Activated CD8-positive, alpha-beta T cell treated with anti-CD3 and anti-CD28 coated beads for 36 hours (primary cell): Measurements from ENCODE around the gene GPR155. TPM values are rescaled to one million over a fixed set of nuclear protein-coding genes. Genes with fewer than 3 reads are reported as not detected.

Experiments
- ATAC-seq: fragments of 200-7000 bp; cut with Tn5 transposase; one replicate; pipeline ENCODE4 v1.10.0; 2021; ENCODE audit warnings: mild to moderate bottlenecking, moderate library complexity
- CTCF ChIA-PET: fragments of 350-600 bp; sonication (Branson Sonifier 250); formaldehyde crosslinking; loops from one replicate; lab custom pipeline; 2021; ENCODE audit warnings: antibody characterized with exemption; lab: Charles Lee
- POLR2A ChIA-PET: fragments of 350-600 bp; sonication (Branson Sonifier 250); formaldehyde crosslinking; loops from one replicate; lab custom pipeline; 2021; ENCODE audit warnings: antibody characterized with exemption; lab: Charles Lee
- DNase-seq: peaks from one replicate; pipeline ENCODE4 v3.0.0-alpha.2; 2020
- H3K27ac Mint-ChIP-seq: one replicate; pipeline ENCODE4 v1.8.0; 2021; ENCODE audit warnings: mild to moderate bottlenecking, mixed read lengths
- H3K27me3 Mint-ChIP-seq: one replicate; pipeline ENCODE4 v1.8.0; 2021; ENCODE audit warnings: mixed read lengths
- H3K36me3 Mint-ChIP-seq: one replicate; pipeline ENCODE4 v1.8.0; 2021; ENCODE audit warnings: low read depth, mixed read lengths
- H3K4me1 Mint-ChIP-seq: one replicate; pipeline ENCODE4 v1.8.0; 2021; ENCODE audit warnings: low read depth, mixed read lengths
- H3K4me3 Mint-ChIP-seq: one replicate; pipeline ENCODE4 v1.8.0; 2021; ENCODE audit warnings: mild to moderate bottlenecking, moderate library complexity, mixed read lengths
- H3K9me3 Mint-ChIP-seq: one replicate; pipeline ENCODE4 v1.8.0; 2021; ENCODE audit warnings: mixed read lengths
- intact Hi-C: fragments of 100-400 bp; cut with micrococcal nuclease; formaldehyde crosslinking; loops from one replicate; pipeline ENCODE4 v1.10.0; 2022
- total RNA-seq, 2 experiments: library from RNA; stranded (reverse); gene quantifications; one replicate each; pipeline ENCODE4 v1.2.3, GENCODE V29; 2021
- TF ChIP-seq, protein P1 (sequence below): fragments of 200-600 bp; IDR thresholded peaks from one replicate; pipeline ENCODE4 v1.8.0; 2022; ENCODE audit warnings: antibody characterized with exemption, mild to moderate bottlenecking

Gene GPR155, protein sequence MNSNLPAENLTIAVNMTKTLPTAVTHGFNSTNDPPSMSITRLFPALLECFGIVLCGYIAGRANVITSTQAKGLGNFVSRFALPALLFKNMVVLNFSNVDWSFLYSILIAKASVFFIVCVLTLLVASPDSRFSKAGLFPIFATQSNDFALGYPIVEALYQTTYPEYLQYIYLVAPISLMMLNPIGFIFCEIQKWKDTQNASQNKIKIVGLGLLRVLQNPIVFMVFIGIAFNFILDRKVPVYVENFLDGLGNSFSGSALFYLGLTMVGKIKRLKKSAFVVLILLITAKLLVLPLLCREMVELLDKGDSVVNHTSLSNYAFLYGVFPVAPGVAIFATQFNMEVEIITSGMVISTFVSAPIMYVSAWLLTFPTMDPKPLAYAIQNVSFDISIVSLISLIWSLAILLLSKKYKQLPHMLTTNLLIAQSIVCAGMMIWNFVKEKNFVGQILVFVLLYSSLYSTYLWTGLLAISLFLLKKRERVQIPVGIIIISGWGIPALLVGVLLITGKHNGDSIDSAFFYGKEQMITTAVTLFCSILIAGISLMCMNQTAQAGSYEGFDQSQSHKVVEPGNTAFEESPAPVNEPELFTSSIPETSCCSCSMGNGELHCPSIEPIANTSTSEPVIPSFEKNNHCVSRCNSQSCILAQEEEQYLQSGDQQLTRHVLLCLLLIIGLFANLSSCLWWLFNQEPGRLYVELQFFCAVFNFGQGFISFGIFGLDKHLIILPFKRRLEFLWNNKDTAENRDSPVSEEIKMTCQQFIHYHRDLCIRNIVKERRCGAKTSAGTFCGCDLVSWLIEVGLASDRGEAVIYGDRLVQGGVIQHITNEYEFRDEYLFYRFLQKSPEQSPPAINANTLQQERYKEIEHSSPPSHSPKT
- total RNA-seq: 10 to 100 TPM; 13.3 to 15.3 TPM

DNA sequence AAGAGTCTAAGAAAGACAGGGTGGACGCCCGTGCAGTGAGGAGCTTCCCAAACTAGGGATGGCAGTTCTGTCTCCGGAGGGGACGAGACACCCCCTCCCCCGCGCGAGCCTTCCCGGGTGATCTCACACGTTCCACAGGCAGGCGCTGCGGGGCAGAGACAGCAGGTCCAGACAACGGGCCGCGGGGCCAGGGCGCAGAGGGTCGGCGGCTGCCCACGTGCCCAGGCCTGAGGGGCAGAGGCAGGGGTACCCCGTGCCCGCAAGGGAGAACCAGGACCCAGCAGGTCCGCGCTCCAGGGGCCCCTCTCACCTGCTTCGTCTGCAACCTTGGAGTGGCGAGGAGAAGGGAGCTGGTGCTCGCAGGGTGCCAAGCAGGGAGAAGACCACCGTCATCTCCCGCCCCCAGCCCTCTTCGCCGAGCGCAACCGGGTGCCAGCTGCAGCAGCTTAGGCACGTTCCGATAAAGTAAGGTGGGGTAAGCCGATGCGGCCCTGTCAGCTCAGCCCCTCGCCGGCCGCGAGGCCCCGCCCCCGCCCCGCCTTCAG, at the start of gene GPR155:
GPR155 (minus strand) TSS at position 467 of the 545 bp plus-strand sequence. CDS start 5,073 bp downstream, outside the sequence.
- H3K4me1 Mint-ChIP-seq: peaks cover 48% of the 10 kb centered on the region
- DNase-seq (peak; percentile 64), ATAC-seq (peak; percentile 26)
- H3K4me3 Mint-ChIP-seq: peak within 1 kb of the TSS; percentile 95
- TF ChIP-seq, protein P1, sequence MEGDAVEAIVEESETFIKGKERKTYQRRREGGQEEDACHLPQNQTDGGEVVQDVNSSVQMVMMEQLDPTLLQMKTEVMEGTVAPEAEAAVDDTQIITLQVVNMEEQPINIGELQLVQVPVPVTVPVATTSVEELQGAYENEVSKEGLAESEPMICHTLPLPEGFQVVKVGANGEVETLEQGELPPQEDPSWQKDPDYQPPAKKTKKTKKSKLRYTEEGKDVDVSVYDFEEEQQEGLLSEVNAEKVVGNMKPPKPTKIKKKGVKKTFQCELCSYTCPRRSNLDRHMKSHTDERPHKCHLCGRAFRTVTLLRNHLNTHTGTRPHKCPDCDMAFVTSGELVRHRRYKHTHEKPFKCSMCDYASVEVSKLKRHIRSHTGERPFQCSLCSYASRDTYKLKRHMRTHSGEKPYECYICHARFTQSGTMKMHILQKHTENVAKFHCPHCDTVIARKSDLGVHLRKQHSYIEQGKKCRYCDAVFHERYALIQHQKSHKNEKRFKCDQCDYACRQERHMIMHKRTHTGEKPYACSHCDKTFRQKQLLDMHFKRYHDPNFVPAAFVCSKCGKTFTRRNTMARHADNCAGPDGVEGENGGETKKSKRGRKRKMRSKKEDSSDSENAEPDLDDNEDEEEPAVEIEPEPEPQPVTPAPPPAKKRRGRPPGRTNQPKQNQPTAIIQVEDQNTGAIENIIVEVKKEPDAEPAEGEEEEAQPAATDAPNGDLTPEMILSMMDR: no peak
- peaks cover 11% of the 10 kb centered on the region for H3K36me3 Mint-ChIP-seq
- H3K9me3 Mint-ChIP-seq: no peaks in the 10 kb centered on the region
- ChIA-PET POLR2A (interaction anchor here (0.7 to 2.4 kb wide), 15 partner anchors 9 to 117 kb away, joined by 3 to 9 read pairs (median 4); partner anchors contain the start of gene SCRN3), CTCF (interaction anchor here (0.6 to 3.9 kb wide), 11 partner anchors 9 to 211 kb away, joined by 3 to 38 read pairs (median 3); no protein-coding TSS in a partner anchor)
- no peaks in the 10 kb centered on the region for H3K27me3 Mint-ChIP-seq
- intact Hi-C loops: no loop called here
- H3K27ac Mint-ChIP-seq: peak within 1 kb of the TSS; percentile 92

DNA sequence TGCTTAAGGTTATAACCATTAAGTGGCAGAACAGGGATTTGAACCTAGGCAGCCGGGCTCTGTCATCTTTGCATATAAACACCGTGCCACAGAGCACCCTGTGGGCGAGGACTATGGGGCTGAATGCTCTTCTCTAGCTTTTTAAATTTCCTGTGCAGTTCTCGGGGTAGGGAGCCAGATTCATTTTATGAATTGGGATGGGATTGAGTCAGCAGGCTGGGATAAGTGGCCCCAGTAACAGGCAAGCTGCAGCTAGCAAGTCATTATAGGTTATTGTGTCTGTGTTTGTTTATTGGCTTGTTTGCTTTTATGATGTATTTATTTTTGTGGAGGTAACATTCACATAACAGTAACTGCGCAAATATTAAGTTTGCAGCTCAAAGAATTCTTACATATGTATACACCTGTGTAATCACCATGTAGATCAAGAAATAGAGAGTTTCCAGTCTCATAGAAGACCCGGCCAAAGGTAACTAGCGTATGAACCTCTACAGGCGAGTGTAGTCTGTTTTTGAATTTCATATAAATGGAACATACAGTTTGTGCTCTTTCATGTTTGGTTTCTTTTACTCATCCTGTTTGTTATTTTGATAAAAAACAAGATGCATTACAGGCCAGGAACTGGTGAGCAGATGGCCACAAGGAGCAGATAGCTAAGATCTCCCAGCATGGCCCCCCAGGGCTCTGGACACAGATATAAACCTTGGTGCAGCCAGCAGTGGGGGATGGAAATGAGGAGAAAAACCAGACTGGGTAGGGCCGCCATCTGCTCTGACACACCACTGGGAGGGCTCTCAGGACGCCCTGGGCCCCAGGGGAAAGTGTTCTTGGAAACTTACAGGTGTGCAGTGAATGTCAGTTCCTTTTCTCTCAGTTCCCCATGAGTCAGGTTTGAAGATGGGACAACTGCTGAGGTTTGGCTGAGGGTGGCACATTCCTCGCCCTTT, 49.2 kb upstream of the GPR155 start:
- POLR2A ChIA-PET: interaction anchor here (1.4 kb wide), 1 partner anchor 54 kb away, joined by 5 read pairs; no protein-coding TSS in a partner anchor
- no peak for DNase-seq
- no peaks in the 10 kb centered on the region for H3K27me3 Mint-ChIP-seq
- no peaks in the 10 kb centered on the region for H3K9me3 Mint-ChIP-seq
- TF ChIP-seq, protein P1: no peak
- CTCF ChIA-PET: interaction anchor here (0.6 to 2.4 kb wide), 8 partner anchors 9 to 91 kb away, joined by 3 to 10 read pairs (median 3); partner anchors contain the start of gene GPR155
- no peak overlapping the region for H3K27ac Mint-ChIP-seq
- intact Hi-C loops: no loop called here
- H3K4me1 Mint-ChIP-seq: no peaks in the 10 kb centered on the region
- H3K36me3 Mint-ChIP-seq: no peaks in the 10 kb centered on the region
- H3K4me3 Mint-ChIP-seq: no peak overlapping the region
- no peak for ATAC-seq

DNA sequence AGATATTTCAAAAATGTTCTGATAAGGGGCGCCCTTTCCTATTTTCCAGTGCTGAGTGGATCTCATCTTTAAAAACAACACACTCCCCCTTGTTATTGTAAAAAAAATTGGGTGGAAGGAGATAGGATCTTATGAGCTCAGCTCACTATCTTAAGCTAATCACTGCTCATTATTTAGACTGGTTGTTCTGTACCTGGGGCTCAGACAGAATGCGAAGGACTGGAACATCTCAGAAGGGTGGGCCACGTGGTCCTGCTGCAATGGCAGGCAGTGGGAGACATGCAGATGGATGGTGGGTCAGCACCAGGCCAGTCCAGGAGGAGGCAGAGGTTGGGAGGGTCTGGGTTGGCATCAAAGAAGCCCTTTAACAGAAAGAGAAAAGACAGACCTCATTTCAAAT, 48.3 kb upstream of the GPR155 start:
- no peaks in the 10 kb centered on the region for H3K36me3 Mint-ChIP-seq
- no peak overlapping the region for H3K4me3 Mint-ChIP-seq
- ChIA-PET CTCF (interaction anchor here (0.6 to 4.2 kb wide), 7 partner anchors 8 to 90 kb away, joined by 3 to 13 read pairs (median 3); no protein-coding TSS in a partner anchor), POLR2A (interaction anchor here (1.0 to 1.4 kb wide), 2 partner anchors 12 to 53 kb away, joined by 5 read pairs; no protein-coding TSS in a partner anchor)
- no peaks in the 10 kb centered on the region for H3K27me3 Mint-ChIP-seq
- no peak for ATAC-seq
- intact Hi-C loops: no loop called here
- no peak overlapping the region for H3K27ac Mint-ChIP-seq
- H3K4me1 Mint-ChIP-seq: no peaks in the 10 kb centered on the region
- H3K9me3 Mint-ChIP-seq: no peaks in the 10 kb centered on the region
- TF ChIP-seq, protein P1: no peak
- no peak for DNase-seq

DNA sequence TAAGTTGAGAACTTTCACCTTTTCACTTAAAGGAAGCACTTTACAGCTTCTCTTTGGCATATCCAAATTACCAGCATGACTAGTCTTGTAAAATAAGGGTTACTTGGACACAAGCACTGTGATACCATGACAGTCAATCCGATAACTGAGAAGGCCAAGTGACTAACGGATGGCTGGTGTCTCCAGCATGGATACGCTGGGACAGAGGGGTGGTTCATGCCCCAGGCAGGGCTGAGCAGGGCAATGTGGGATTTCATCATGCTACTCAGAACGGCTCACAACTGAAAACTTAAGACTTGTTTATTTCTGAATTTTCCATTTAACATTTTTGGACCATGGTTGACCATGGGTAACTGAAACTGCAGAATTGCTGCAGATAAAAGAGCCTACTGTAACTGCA, 43.1 kb upstream of the GPR155 start:
- CTCF ChIA-PET: no interaction called here
- Mint-ChIP-seq H3K9me3 (no peaks in the 10 kb centered on the region), H3K27ac (no peak overlapping the region), H3K36me3 (no peaks in the 10 kb centered on the region), H3K4me3 (no peak overlapping the region), H3K27me3 (no peaks in the 10 kb centered on the region), H3K4me1 (no peaks in the 10 kb centered on the region)
- intact Hi-C loops: no loop called here
- DNase-seq (no peak), ATAC-seq (no peak)
- TF ChIP-seq, protein P1: no peak
- POLR2A ChIA-PET: no interaction called here
